ENCODE results near the gene CAMK1D.

GRCh38 chr10:12733271-12733670 is 383.9 kb downstream of the CAMK1D start:
- TF ChIP-seq REST (IDR thresholded peaks at IDR 0.05; ENCODE audit: unreplicated experiment), result no peak
- TF ChIP-seq CTCF (conservative IDR thresholded peaks at IDR 0.05; ENCODE audit: low read depth in 2 of 2), result no peak
- no peak for TF ChIP-seq EZH2 (IDR thresholded peaks at IDR 0.05; ENCODE audit: low read depth, unreplicated experiment)
